ENCODE measurements around the gene UVSSA. TPM values are rescaled to one million over a fixed set of nuclear protein-coding genes. Genes with fewer than 3 reads are reported as not detected.

The UVSSA gene
- total and polyA plus RNA-seq, 2 donors (not counting 1 experiment from before 2014, with no cell fraction given), result 34.6 to 40.5 TPM

- no peak overlapping the region for H3K9ac ChIP-seq (ENCODE audit: low read length)
- ChIA-PET CTCF (no interaction called here), POLR2A (no interaction called here)
- peaks cover 23% of the 10 kb centered on the region for H3K27me3 Mint-ChIP-seq
- H3K36me3 ChIP-seq (replicated peaks in 1 of 2; ENCODE audit: control extremely low read depth in 1 of 2, control insufficient read depth in 1 of 2, extremely low read depth in 1 of 2, insufficient read depth in 2 of 2, low read length in 1 of 2), result no peaks in the 10 kb centered on the region
- no peaks in the 10 kb centered on the region for H4K20me1 ChIP-seq (ENCODE audit: control insufficient read depth, insufficient read depth, low read length, poor library complexity, severe bottlenecking)
- H3K4me1 ChIP-seq (ENCODE audit: control insufficient read depth in 2 of 2, insufficient read depth in 2 of 2, low read length in 2 of 2), result no peaks in the 10 kb centered on the region
- H3K4me2 ChIP-seq (replicated peaks; ENCODE audit: low read depth, low read length, poor library complexity, severe bottlenecking), result no peak overlapping the region
- TF ChIP-seq CTCF (IDR thresholded peaks at IDR 0.05) (no peak), EZH2 (IDR thresholded peaks at IDR 0.05; ENCODE audit: borderline replicate concordance, insufficient read depth, low read depth, low read length, poor library complexity, severe bottlenecking) (no peak)
- H3K27ac Mint-ChIP-seq, result no peak overlapping the region
- H3K27ac ChIP-seq (ENCODE audit: low read length in 2 of 2), result no peak overlapping the region
- WGBS (ENCODE audit: insufficient coverage), result 82% methylated on average over 26 of the region's 33 CpGs
- no peak overlapping the region for H3K4me3 ChIP-seq (ENCODE audit: control extremely low read depth in 1 of 5, extremely low read depth in 1 of 5, insufficient read depth in 1 of 5, low read depth in 2 of 5, low read length in 4 of 5)
- H3K27me3 ChIP-seq (replicated peaks in 1 of 4; ENCODE audit: control extremely low read depth in 1 of 4, control insufficient read depth in 3 of 4, insufficient read depth in 4 of 4, low read length in 3 of 4), result peaks cover 0 to 24% (median 5%) of the 10 kb centered on the region in 4 experiments
- no peak for DNase-seq
- intact Hi-C loops (cut with micrococcal nuclease), result no loop called here
- H2AFZ ChIP-seq (ENCODE audit: insufficient read depth, low read depth, low read length, poor library complexity, severe bottlenecking), result no peak overlapping the region
- H3K4me1 Mint-ChIP-seq, result no peaks in the 10 kb centered on the region
- H3K4me3 Mint-ChIP-seq, result no peak overlapping the region
- peaks cover 0 to 22% (median 0%) of the 10 kb centered on the region in 3 donors for H3K9me3 ChIP-seq (ENCODE audit: control extremely low read depth in 1 of 3, control insufficient read depth in 2 of 3, insufficient read depth in 1 of 3, low read length in 2 of 3)
- no peaks in the 10 kb centered on the region for H3K9me3 Mint-ChIP-seq (ENCODE audit: insufficient read depth)
- no peak for ATAC-seq (ENCODE audit: low read depth)
- H3K79me2 ChIP-seq (ENCODE audit: control insufficient read depth, insufficient read depth, low read length), result no peaks in the 10 kb centered on the region
Measured at GRCh38 chr4:1417522-1418390, 70.7 kb downstream of the UVSSA start.

All from B cell (primary cell).